ENCODE measurements around the gene ERP29. TPM values are rescaled to one million over a fixed set of nuclear protein-coding genes. Genes with fewer than 3 reads are reported as not detected.

ERP29 gene
- total and polyA plus RNA-seq, 7 donors: 43.0 to 217 (median 68.0) TPM

- no peak for TF ChIP-seq EP300 (IDR thresholded peaks at IDR 0.05)
- TF ChIP-seq POLR2AphosphoS5 (IDR thresholded peaks at IDR 0.05): no peak
- no peak for TF ChIP-seq POLR2A (IDR thresholded peaks at IDR 0.05)
- TF ChIP-seq CTCF (IDR thresholded peaks at IDR 0.05): no peak
- intact Hi-C loops (cut with DNase I): no loop called here
- no peak for DNase-seq
- Histone ChIP-seq H3K27ac (no peak overlapping the region), H3K27me3 (no peaks in the 10 kb centered on the region), H3K36me3 (peaks cover 0 to 70% (median 16%) of the 10 kb centered on the region in 4 donors), H3K9me3 (no peaks in the 10 kb centered on the region), H3K4me3 (no peak overlapping the region), H3K4me1 (peaks cover 0 to 8% (median 2%) of the 10 kb centered on the region in 4 donors)
- 86 to 91% methylated on average over 4 of the region's 4 CpGs for WGBS, 2 donors
Measured at GRCh38 chr12:112023759-112024396, 10.7 kb downstream of the ERP29 start.

GRCh38 chr12:112025808-112026375 lies 12.7 kb downstream of the ERP29 start:
- Histone ChIP-seq H3K36me3 (peaks cover 3 to 71% (median 14%) of the 10 kb centered on the region in 4 donors), H3K4me3 (no peak overlapping the region), H3K27me3 (no peaks in the 10 kb centered on the region), H3K9me3 (no peaks in the 10 kb centered on the region), H3K4me1 (no peaks in the 10 kb centered on the region), H3K27ac (no peak overlapping the region)
- intact Hi-C loops (cut with DNase I): no loop called here
- 76 to 84% methylated on average over 4 of the region's 4 CpGs for WGBS, 2 donors
- TF ChIP-seq POLR2AphosphoS5 (IDR thresholded peaks at IDR 0.05): no peak
- TF ChIP-seq CTCF (IDR thresholded peaks at IDR 0.05): no peak
- no peak for TF ChIP-seq POLR2A (IDR thresholded peaks at IDR 0.05)
- no peak for TF ChIP-seq EP300 (IDR thresholded peaks at IDR 0.05)
- DNase-seq: no peak

- H3K27me3 ChIP-seq: no peaks in the 10 kb centered on the region
- H3K27ac ChIP-seq: no peak overlapping the region
- no peaks in the 10 kb centered on the region for H3K9me3 ChIP-seq
- H3K4me3 ChIP-seq: no peak overlapping the region
- WGBS, 2 donors: 87 to 89% methylated on average over 2 of the region's 2 CpGs
- DNase-seq: no peak
- intact Hi-C loops (cut with DNase I): no loop called here
- no peaks in the 10 kb centered on the region for H3K4me1 ChIP-seq
- H3K36me3 ChIP-seq: peaks cover 12 to 73% (median 23%) of the 10 kb centered on the region in 4 donors
- TF ChIP-seq POLR2AphosphoS5 (IDR thresholded peaks at IDR 0.05): no peak
- TF ChIP-seq EP300 (IDR thresholded peaks at IDR 0.05): no peak
- no peak for TF ChIP-seq POLR2A (IDR thresholded peaks at IDR 0.05)
- no peak for TF ChIP-seq CTCF (IDR thresholded peaks at IDR 0.05)
Measured at GRCh38 chr12:112029301-112029700, 16.1 kb downstream of the ERP29 start.

- Histone ChIP-seq H3K9me3 (no peaks in the 10 kb centered on the region), H3K27ac (no peak overlapping the region), H3K4me1 (no peaks in the 10 kb centered on the region), H3K4me3 (no peak overlapping the region), H3K36me3 (peaks cover 20 to 91% (median 26%) of the 10 kb centered on the region in 4 donors), H3K27me3 (no peaks in the 10 kb centered on the region)
- intact Hi-C loops (cut with DNase I): no loop called here
- WGBS, 2 donors: 83 to 89% methylated on average over 2 of the region's 2 CpGs
- DNase-seq: no peak
- TF ChIP-seq EP300 (IDR thresholded peaks at IDR 0.05): no peak
Measured at GRCh38 chr12:112031472-112031871, 18.2 kb downstream of the ERP29 start.

GRCh38 chr12:112032292-112032691 lies 19.1 kb downstream of the ERP29 start:
- intact Hi-C loops (cut with DNase I): no loop called here
- no peak for DNase-seq
- peaks cover 20 to 98% (median 26%) of the 10 kb centered on the region in 4 donors for H3K36me3 ChIP-seq
- H3K27ac ChIP-seq: no peak overlapping the region
- WGBS, 2 donors: 91 to 94% methylated on average over 5 of the region's 5 CpGs
- no peaks in the 10 kb centered on the region for H3K27me3 ChIP-seq
- no peaks in the 10 kb centered on the region for H3K4me1 ChIP-seq
- no peaks in the 10 kb centered on the region for H3K9me3 ChIP-seq
- TF ChIP-seq EP300 (IDR thresholded peaks at IDR 0.05) (no peak), POLR2A (IDR thresholded peaks at IDR 0.05) (no peak), POLR2AphosphoS5 (IDR thresholded peaks at IDR 0.05) (no peak), CTCF (IDR thresholded peaks at IDR 0.05) (no peak)
- H3K4me3 ChIP-seq: no peak overlapping the region
